Muscle of back (tissue), 11 donors: ENCODE results near the gene CYP11A1. TPM values are rescaled to one million over a fixed set of nuclear protein-coding genes. Genes with fewer than 3 reads are reported as not detected.

Experiments used
- DNase-seq, 3 donors: peaks; one replicate each; pipeline versions ENCODE4 v3.0.0 to v3.0.0-alpha.2; 2013
- polyA plus RNA-seq, 10 donors: library from polyadenylated mRNA; unstranded; fragments of 120-200 nt; gene quantifications; one replicate each; pipeline ENCODE4 v1.2.1, GENCODE V29; 2013; ENCODE audit not compliant: insufficient read length in 10 of 10

Gene CYP11A1
- polyA plus RNA-seq, 10 donors: 1.2 to 2.6 (median 1.9) TPM

DNA sequence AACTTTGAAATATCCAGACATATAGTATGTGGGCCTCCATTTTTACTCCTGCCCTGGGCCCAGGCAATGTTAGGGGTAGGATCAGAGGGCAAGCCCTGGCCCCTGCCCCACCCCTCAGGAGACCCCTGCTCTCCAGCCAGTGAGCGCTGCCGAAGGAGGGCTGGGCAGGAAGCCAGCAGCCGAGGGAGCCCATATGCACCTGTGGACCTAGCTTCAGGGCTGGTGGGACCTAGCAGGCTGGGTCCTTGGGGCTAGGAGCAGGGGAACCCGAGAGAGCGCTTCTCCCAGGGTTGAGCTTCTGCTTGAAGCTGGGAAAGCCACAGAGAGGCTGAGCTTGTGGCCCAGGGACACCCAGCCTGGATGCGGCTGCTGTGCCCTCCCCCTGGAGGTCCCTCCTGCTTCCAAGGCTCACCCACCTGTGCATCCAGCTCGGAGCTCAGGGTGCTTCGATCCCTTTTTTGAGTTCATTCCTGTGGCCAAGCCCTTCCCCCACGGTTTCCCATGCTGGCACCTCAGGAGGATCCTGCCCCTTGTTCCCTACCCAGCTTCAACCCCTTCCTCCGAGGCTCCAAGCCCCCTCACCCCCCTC, 21.0 kb upstream of the CYP11A1 start:
- DNase-seq: no peak

GRCh38 chr15:74387621-74388362, 20.3 kb upstream of the CYP11A1 start:
- DNase-seq: no peak

DNA sequence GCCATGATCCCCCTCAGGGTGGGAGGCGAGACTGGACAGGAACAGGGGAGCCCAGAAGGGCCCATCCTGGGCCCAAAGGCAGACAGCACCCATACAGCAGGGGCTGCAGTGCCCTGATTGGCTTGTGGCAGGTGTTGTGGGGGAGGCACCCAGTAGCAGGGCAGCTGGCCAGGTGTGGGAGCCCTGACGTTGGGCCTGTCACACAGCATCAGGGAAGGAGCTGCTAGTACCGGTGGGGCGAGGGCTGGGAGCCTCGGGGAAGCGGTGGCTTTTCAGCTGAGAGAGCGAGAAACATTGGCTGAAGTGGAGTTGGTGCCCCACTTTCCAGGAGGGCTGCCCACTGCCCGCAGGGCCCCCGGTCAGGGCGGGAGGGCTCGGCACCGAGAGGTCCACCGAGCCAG, 19.7 kb upstream of the CYP11A1 start:
- DNase-seq: no peak

GRCh38 chr15:74386496-74387140, 19.2 kb upstream of the CYP11A1 start:
- no peak for DNase-seq

DNA sequence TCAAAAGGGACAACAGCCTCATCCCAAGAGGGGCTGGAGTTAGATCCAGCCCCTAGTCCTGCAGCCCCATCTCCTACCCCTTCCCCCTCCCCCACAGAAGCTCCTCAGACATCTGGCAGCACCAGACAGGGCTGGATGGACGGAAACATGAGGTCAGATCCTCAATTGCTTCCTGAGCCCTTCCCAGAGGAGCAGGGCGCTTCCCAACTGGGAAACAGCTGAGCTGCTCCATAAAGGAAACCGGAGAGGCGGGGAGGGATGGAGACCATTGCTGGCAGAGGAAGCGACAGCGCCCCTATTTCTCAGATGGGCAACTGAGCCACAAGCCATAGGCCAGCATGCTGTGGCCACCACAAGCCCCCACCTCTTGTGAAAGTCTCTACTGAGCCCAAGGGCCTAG, 18.3 kb upstream of the CYP11A1 start:
- peak in 1 of 3 donors; percentile 51 for DNase-seq

GRCh38 chr15:74384881-74385643, 17.6 kb upstream of the CYP11A1 start:
- peak in 1 of 3 donors; percentile 57 for DNase-seq

DNA sequence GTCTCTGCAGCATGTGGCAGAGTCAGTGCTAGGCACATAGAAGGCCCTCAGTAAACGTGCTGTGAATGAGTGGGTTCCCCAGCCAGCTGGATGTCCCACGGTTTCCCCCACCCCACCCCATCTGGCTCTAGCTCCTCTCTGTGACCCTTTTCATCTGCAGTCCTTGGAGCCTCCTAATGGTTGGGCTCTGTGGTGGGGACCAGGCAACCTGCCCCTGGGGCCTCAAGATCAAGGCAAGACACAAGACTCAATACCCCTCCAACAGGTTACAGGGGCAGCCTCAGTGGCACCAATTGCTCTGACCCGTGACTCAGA, 17.1 kb upstream of the CYP11A1 start:
- DNase-seq: no peak

GRCh38 chr15:74383695-74384565, 16.5 kb upstream of the CYP11A1 start:
- no peak for DNase-seq

DNA sequence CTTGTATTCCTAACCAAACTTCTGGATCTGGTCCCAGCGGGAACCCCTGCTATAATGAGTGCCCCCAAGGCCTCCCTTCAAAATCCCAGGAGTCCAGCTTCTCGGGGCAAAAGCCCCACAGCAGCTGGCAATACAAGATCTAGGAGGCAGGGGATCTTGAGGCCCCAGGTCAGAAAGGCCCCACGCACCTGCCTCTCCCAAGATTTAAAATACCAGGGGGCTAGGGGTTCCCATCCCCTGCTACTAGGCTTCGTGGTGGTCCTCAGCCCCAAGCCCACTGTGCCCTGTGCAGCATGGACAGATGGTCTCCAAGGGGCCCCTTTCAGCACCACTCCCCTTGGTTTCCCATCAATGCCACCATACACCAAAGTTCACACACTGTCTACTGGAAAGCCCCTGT, 15.8 kb upstream of the CYP11A1 start:
- DNase-seq: no peak

DNA sequence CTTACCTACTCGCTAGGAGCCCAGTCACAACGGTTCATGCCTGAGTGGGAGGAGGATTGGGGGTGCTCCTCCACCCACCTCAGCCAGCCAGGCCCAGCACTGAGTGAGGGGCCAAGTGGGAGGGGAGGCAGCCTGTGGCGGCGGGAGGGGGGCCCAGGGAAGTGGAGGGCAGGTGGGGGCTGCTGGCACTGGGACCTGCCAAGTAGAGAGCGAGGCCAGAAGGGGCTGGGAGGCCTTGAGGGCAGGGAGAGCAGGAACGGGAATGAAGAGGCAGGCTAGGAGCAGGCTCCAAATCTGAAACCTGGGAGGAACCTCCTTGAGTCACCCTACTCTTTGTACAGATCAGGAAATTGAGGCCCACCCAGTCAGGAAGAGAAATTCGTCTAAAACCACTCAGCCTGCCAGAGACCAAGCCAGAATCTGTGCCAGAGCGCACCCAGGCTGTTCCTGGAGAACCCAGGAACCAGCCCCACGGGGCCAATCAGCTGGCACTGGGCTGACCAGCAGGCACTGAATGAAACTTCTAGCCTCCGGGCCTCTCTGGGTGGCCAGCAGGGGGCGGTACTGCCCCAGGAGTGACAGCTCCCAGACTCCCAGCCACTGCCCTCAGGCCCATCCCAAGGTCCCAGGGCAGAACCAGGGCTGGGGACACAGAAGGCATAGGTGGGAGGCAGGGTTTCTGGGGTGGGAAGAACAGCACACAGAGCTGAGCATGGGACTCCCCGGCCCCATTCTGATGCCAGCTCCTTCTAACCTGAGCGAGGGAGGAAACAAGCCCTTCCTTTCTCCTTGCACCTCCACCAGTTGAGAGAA, 14.8 kb upstream of the CYP11A1 start:
- DNase-seq: peak in 2 of 3 donors; percentile 82 to 89

- peak in 1 of 3 donors; percentile 18 for DNase-seq
Measured at GRCh38 chr15:74381481-74381880, 14.0 kb upstream of the CYP11A1 start.

DNA sequence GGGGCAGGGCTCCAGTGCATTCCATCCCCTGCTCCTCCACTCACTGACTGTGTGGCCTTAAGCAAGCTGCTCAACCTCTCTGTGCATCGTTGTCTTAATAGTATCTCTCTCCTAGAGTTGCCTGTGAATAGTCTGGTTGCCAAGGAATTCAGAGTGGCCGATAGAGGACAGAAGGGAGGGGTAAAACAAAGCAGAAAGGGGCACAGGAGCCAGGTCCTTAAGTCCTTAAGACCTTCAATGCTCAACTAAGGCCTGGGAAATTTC, 13.7 kb upstream of the CYP11A1 start:
- peak in 1 of 3 donors; percentile 4 for DNase-seq

DNA sequence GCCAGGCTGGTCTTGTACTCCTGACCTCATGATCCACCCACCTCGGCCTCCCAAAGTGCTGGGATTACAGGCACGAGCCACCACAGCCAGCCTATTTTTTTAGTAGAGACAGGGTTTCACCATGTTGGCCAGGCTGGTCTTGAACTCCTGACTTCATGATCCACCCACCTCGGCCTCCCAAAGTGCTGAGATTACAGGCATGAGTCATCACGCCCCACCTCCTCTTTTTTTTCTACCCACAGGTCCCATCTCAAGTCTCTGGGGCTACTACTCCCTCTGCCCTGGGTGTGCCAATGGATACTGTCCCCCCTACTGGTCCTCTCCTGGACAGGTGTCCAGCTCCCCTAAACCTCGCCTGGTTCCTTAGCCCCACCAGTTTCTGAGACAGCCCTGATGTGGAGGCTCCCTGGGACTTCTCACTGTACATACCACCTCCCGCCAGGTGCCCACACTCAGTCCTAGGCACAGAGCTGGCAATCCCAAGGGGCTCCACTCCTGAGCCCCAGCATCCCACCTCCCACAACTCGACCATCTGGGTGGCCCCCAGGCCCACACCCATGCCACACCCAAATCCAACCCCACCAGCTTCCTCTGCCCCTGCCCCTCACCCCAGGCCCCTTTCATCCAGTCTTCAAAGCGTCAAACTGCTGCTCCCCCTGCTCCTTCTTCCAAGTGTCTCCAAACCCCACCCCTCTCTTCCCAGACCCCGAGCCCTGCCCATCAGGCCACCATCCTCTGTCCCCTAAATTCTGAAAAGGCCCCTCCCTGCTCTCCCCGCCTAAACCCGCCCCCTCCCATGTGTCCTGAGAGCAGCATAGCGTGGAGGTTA, 13.1 kb upstream of the CYP11A1 start:
- DNase-seq: no peak

GRCh38 chr15:74378848-74379247, 11.4 kb upstream of the CYP11A1 start:
- no peak for DNase-seq

DNA sequence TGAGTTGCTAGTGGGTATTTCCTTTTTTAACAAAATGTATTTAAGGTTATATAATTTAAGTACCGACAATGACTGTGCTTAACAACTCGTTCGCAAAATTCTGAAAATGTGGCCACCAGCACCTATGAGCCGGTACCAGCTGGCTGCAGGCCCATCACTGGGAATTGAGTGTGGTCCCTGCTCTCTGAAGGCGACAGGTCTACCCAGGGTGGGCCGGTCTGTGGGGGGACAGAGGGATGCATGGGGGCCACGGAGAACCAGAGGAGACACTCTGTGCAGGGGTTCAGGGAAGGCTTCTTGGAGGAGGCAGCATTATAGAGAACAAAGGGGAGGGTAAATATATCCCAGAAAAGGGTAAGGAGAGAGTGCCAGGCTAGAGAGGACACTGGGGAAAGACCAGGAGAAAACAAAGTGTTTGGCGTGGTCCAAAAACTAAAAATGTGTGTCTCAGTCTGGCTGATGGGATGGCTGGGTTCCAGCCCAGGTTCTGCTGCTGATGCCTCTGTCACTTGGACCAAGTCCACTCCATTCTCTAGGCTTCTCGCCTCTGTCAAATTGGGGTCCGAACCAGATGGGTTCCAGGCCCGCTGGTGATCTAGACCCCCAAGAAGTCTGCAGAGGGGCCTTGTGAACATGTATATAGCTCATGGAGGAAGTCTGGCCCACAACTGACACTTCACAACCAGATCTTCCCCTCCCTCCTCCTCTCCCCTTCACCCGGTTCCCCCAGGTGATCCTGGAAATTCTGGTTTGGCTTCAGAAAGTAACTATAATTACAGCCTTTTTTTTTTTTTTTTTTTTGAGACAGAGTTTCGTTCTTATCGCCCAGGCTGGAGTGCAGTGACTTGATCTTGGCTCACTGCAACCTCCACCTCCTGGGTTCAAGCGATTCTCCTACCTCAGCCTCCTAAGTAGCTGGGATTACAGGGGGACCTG, 10.7 kb upstream of the CYP11A1 start:
- DNase-seq: no peak

DNA sequence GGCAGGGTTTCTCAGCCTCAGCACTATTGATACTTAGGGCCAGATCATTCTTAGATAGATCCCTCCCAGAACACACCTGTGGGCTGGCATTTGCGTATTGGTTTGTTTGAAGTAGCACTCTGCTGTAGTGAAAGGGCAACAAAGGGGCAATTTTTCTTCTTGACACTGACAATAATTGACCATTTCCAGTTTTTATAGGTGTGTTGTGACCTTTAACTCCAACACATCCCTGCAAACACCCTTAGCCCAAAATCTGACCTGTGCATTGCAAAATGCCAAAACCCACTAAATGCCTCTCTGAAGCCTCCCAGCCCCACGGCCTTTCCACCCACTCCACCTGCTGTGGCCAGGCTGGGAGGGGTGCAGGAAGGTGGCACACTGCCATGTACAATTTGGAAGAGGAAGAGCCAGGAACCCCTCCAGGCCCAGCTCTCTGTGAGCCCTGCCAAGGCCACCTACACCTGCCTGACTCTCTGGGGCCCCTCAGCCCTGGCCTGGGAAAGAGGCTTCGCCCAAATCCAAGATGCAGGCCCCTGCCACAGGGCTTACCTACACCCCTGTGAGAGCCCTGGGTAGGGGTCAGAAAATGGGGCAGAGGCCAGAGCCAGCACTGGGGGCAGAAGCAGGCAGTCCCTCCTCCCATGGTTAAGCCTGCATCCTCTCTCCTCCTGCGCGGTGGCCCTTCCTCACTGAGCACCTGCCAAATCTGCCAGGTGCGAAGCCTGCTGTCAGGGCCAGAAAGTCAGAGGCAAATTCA, 9.6 kb upstream of the CYP11A1 start:
- DNase-seq: no peak

DNA sequence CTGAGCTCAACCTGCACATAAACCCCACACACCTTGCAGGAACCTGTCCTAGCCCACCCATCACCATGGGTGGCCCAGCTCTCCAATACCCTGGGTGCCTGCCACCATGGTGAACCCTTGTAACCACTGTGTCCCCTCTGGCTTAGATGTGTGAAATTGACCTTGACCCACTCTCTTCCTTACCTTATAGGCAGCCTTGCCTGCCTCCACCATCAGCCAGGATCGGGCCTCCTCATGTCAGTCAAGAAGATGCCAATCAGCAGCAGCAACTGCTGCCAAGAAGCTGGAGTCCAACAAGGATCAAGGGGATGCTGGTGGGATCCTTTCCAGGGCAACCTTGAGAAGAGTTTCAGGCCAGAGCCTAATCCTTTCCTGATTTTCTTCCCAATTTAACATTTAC, 8.8 kb upstream of the CYP11A1 start:
- DNase-seq: no peak

GRCh38 chr15:74375303-74375693, 7.9 kb upstream of the CYP11A1 start:
- peak in 2 of 3 donors; percentile 79 to 84 for DNase-seq
